HG03159 (cell line): ENCODE data around the gene CLN5.
"Not testable (repeated sequence)": the region's sequence is repeated elsewhere in the genome, so short reads cannot be mapped to it uniquely, and the experiment has no call there.

Source experiments
- ATAC-seq: cut with Tn5 transposase; IDR thresholded peaks from one replicate; pipeline ENCODE4 v1.9.1; 2021; ENCODE audit warnings: mild to moderate bottlenecking, moderate library complexity; ENCODE audit not compliant: unreplicated experiment

CLN5 gene

DNA sequence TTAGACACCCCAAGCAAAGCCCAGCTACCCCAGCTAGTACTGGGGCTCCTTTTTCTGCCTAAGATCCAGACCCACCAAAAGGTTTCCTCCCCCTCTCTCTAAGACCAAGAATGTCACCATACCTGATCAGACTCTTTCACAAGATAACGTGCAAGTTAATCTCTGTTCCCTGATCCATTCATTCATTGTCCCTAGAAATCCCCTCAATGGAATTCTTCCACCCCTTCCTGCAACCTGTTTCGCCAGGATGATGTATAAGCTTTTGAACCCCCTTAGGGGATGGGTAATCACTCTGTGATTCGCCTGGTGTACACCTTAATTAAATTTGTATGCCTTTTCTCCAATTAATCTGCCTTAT is 17.3 kb upstream of the CLN5 start:
- ATAC-seq, result no peak

DNA sequence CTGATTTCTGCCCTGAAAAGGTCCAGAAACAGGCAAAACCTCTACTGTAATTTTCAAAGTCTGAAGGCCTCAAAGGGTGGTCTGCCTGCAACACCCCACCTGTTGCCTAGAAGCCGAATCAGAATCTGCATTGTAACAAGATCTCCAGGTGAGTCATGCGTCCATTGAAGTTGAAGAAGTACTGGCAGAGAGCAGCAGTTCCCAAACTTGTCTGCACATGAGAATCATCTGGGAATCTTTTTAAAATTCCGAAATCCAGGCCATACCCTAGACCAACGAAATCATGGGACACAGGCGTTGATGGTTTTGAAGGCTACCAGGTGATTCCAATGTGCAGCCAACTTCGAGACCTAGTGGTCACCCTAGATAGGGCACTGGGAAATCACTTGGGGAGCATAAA is 16.0 kb upstream of the CLN5 start:
- ATAC-seq, result no peak

DNA sequence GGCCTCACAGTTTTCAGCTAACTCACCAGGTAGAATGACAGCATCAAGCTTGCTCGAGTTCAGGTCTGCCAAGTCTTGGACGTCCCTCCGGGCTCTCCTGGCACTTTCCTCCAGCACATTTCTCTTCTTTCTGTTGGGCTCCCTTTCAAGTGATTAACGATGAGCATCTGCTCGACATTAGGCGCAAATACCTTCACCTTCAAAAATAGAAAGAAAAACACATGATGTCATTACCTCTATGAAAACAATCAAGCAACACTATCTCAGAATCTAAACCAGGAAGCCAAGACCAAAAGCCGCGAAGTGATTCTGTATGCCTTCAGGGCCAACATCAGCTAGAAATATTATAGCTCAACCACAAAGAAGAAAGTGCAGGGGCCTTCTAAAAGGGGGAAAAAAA is 15.4 kb upstream of the CLN5 start:
- no peak for ATAC-seq

DNA sequence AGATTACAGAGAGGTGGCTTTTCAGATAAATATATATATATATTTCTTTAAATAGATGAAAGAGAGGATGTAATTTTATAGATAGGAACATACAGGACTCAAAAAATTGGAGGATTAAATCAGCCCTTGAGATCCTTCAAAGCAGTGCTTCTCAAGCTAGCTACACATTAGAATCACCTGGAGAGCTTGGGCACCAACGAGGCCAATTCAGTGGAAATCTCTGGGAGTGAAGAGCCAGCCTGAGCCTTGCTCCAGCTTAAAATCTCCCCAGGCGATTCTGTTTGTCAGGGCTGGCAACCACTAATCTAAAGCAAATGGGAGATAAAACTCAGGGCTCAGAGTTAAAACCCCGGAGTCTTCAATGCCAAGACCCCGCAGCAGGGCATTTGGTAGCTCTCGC is 15.0 kb upstream of the CLN5 start:
- ATAC-seq, result no peak

DNA sequence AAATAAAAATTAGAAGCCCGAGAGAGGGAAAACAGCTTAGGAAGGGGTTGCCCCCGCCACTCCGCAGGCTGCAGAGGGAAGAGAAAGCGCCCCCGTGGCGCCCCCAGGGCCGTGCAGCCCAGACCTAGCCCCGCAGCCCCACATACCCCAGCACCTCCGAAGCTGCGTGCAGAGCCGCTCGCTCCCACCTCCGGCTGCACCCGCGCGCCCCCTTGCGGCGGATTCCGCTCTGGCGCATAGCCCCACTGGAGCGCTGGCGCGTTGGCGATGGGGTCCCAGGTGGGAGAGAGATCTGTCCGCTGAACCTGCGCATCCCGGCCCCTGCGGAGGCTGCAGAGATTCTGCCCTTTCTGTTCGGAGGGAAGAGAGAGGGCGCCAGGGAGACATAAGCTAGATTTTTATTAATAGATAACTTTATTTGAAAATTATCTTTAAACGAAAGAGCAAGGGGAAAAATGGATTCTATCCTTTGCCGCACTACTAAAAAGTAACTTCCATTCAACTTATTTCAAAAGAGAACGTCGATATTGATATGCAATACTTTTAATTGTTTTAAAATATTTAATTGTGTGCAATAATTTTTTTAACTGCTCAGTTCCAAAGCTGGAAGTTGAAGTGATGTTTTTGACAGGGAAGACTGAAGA is 11.7 kb upstream of the CLN5 start:
- ATAC-seq, result peak; percentile 97

DNA sequence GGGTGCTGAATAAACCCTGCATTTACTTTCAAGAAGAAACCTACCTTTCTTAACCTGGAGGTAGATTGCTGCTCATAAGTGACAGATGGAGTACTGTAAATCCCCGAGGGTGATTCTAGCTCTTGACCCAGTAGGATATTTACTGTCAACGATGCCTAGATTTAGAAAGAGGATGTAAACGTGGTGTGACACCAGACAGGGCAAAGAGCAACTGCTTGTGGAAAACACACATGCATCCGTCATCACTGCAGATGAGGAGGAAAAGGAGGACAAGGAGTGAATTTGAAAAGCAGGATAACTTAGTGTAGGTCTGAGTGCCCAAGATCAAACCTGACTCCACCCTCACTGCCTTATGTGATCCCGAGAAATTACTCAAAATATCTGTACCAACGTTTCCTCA is 9.8 kb upstream of the CLN5 start:
- no peak for ATAC-seq

DNA sequence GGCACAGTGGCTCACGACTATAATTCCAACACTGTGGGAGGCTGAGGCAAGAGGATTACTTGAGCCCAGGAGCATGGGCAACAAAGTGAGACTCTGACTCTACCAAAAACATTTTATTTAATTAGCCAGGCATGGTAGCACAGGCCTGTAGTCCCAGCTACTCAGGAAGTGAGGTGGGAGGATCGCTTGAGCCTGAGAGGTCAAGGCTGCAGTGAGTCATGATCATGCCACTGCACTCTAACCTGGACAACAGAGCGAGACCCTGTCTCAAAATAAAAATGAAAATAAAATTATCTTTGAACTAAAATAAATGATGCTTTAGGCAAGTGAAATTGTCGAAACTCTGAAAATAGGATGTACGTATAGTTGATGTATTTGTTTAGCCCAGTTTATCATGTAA is 8.2 kb upstream of the CLN5 start:
- no peak for ATAC-seq

DNA sequence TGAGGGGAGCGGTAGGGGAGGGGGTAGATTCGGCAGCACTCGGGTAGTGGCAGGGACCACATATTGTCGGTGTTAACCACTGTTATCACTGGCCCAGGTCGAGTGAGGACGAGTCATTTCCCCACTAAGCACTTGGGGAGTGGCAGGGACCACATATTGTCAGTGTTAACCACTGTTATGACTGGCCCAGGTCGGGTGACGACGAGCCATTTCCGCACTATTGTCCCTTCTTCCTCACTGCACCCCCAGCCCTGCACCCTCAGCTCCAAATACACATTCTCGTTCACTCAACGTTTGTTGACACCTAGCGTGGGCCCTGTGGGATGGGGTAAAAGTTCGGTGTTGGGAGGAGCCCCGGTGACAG is 467 bp upstream of the CLN5 start:
- ATAC-seq, result peak; percentile 67

DNA sequence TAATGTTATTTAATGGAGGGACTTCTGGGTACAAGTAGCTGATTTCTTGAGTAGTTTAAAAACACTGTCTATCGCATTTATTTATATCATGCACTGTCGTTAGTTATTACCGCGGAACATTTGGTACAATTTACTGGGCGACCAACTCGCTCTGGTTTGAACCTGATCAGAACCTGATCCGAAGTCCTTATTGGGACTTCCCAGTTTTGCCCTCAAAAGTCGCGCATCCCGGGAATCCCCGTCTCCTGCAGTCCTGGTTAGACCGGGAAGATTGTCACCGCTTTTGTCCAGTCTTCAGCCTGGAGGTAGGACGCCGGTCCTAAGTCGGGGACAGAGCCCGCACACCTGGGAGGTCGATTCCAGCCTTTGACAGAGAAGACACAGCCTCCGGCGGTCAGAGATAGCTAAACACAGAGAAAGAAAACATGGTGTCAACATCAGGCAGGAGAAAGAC is 694 bp downstream of the CLN5 start:
- ATAC-seq, result no peak

DNA sequence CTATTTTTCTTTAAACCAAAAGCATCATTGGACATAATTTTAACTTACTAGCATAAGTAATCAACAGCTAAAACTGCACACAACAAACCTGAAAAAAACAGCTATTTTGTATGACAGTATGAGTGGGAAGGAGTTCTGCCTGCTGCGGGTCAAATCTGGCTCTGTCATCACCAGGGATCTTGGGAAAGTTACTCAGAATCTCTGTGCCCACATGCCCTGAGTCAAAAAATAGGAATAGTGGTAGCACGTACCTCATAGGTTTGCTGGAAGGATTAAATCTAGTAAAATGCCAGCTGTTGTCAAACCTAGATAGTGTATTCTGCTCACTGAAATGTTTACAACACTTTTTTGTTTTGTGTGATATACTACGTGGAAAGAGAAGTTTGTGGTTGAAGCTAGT is 1.1 kb downstream of the CLN5 start:
- ATAC-seq, result no peak

DNA sequence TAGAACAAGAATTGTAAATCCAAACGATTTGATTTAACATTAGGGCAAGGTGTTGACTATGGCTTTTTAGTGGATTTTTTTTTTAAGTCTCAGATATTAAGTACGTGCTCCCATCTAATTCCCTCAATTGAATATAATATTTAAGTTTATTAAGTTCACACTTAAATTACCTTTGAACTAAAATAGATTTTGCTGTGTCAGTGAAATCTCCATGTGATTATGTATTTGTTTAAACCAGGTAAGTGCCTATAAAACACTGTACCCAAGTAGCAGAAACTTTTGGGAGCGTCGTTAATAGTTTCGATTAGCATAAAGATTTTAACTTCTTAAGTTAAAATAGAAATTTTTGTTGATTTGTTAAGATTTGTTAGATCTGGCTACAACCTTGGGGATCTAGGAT is 1.6 kb downstream of the CLN5 start:
- no peak for ATAC-seq

DNA sequence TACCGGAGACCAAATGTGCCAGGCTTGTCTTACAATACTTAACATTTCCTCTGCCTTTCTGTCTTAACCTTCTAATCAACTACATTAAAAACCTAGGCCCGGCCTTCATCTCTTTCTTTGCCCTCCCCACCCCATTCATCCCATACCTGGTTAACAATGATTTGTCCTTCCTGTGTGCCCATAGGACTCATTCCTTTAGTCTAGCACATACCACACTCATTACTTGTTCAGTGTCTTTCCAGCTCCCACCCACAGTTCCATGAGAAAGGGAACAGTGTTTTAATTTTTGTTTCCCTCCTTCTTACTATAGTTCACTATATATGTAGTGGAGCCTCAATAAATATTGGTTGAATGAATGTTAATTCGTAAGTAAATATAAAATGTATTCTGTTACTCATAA is 2.4 kb downstream of the CLN5 start:
- ATAC-seq, result no peak

DNA sequence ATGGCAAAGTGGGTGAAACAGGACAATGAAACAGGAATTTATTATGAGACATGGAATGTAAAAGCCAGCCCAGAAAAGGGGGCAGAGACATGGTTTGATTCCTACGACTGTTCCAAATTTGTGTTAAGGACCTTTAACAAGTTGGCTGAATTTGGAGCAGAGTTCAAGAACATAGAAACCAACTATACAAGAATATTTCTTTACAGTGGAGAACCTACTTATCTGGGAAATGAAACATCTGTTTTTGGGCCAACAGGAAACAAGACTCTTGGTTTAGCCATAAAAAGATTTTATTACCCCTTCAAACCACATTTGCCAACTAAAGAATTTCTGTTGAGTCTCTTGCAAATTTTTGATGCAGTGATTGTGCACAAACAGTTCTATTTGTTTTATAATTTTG is 8.6 kb downstream of the CLN5 start:
- ATAC-seq, result no peak

DNA sequence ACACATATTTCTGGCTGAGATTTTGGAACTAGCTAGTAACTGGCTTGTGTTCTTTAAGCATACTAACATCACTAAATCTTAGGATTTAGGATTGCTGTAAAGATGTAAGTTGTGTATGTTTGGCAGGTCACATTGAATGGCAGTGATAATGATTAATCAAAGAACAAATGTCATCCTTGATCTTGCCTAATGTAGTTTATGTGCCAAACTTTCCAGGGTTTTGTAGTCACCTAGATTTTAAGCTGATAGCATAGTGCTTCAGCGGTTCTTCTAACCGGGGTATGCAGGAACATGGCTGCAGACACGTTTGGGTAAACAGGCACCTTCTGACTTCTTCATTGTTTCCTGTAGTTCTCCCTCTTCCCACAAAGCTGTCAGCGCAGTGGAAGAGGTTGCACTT is 9.7 kb downstream of the CLN5 start:
- ATAC-seq, result no peak

DNA sequence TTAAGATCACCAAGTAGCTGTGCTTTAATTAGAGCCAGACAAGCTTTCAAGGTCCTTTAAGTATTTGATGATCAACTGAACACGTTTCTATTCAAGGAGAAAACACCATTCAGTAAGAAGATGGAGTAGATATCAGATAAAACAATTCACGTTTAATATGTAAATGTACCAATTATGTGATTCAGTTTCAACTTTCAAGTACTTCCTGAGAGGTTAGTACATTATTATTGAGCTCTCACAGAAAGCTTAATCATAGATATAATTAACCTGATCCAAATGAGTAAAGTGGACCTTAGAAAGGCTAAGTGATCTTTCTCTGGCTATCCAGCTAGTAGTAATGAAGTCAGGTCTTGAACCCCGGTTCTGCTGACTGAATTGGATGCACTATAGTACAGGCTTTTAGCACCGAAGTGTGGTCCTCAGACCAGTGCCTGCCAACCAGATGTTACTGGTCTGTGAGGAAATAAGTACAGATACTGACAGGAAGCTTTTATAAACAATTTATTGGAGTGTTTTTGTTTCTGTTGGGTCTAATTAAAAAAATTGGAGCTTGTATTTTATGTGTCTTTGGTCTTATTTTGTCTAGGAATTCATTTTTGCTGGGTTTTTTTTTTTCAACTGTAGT is 10.2 kb downstream of the CLN5 start:
- ATAC-seq, result no peak

DNA sequence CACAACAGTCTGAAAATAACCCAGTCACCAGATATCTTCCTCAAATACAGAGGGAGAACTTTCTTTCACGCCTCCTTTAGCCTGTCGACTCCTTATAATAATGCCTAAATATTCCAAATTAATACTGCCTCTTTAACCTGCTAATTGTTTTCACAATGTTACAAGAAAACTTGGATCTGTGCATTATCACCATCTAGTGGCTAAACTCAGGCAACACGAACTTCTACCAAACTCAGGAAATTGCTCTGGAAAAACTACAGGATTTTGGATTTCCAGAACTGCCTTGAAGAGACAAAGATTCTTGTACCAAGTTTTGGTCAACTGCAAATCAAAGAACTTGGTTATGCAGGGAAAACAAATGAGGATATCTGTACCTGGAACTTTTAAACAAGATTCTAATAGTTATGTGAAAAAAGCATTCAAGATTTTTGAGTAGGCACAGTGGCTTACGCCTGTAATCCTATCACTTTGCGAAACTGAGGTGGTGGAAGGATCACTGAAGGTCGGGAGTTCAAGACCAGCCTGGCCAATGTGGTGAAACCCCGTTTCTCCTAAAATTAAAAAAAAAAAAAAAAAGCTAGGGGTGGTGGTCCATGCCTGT is 10.8 kb downstream of the CLN5 start:
- ATAC-seq, result no peak

DNA sequence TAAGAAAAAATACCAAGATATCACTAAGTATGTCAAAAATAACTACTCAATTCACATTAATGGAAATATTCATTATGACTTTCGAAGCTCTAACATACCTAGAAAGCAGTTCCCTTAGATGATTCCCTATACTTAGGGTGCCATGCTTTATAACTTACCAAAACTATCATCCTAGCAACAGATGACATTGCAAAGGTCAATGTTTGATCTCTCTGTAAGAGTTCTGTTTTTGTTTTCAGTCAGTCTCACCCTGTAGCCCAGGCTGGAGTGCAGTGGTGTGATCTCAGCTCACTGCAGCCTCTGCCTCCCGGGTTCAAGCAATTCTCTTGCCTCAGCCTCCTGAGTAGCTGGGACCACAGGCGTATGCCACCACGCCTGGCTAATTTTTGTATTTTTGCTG is 16.5 kb downstream of the CLN5 start:
- ATAC-seq, result not testable (repeated sequence)

DNA sequence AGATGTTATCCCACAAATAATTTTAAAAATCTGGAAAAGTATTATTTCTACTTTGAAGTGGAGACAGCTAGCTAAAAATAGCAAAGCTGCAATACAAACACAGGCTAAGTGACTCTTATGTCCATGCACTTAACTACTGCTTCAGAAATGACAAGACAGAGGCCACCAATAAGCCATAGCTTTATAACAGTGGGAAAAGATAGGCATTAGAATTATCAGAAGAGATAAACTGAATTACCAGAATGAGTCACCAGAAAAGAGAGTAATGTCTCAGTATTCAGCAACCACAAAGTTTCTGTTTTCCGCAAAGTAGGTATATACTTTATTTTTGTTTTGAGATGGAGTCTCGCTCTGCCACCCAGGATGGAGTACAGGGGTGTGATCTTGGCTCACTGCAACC is 17.1 kb downstream of the CLN5 start:
- no peak for ATAC-seq

DNA sequence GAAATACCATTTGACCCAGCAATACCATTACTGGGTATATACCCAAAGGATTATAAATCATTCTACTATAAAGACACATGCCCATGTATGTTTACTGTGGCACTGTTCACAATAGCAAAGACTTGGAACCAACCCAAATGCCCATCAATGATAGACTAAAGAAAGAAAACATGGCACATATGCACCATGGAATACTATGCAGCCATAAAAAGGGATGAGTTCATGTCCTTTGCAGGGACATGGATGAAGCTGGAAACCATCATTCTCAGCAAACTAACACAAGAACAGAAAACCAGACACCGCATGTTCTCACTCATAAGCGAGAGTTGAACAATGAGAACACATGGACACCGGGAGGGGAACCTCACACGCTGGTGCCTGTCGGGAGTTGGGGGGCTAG is 17.8 kb downstream of the CLN5 start:
- ATAC-seq, result not testable (repeated sequence)

DNA sequence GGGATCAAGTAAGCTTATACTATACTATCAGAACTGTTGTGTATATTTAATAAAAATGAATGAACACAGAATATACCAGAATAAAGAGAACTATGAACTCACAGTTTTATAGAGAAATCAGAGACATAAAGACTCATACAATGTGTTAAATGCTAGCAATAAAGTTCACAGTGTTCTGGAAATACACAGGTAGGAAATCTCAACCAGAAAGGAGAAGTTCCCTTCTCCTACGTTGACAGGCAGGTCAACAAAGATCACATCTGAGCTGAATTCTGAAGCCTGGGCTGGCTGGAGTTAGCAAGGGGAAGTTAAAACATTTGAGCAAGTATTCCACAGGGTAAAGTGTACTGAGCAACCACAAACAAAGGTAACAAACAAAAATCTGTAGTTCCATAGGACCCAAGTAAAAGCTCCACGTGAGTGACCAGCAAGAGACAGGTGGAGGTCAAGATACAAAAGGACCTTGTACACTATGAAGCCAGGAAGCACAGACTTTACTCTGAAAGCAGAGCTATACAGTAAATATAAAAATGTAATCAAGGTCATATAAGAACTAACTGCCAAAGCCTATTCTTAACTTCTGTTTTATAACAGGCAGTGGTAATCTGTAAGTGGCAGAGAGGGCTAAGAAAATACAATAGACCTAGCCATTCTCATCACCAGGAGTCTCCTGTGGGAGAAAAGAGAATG is 22.1 kb downstream of the CLN5 start:
- ATAC-seq, result no peak

DNA sequence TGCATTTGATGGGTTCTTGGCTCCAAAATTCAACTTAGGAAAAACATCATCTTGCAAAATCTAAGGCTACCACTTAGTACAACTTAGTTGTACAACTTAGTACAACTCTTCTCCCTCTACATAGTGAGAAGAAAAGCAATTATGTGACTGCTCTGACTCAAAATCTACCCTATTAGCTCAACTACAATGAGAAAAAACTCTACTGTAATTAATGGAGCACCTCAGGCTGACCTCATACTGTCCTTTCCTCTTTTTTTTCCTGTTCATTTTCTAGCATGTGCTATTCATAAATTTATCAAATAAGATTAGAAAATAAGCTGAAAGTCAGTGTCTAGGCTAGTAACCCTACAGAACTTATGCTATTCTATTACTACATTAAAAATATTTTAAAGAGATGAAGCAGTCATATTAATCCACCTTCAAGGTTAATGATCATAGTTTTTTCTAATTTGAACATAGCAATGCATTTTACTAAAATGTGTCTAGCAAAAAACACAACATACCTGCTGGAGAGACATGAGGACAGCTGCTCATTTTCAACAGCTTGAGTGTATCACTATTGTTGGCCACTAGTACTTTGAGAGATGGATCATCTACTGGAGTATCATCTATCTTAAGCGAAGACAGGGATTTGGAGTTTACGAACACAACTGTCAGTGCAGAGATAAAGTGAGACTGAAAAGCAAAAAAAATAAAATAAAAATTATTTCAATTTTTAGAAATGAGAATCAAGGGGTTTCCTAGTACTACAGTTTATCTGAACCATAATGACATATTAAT is 23.2 kb downstream of the CLN5 start:
- no peak for ATAC-seq
